Endometrial microvascular endothelial cells (primary cell): ENCODE data around the gene DOCK1. TPM values are rescaled to one million over a fixed set of nuclear protein-coding genes. Genes with fewer than 3 reads are reported as not detected.
"Not testable (repeated sequence)": the region's sequence is repeated elsewhere in the genome, so short reads cannot be mapped to it uniquely, and the experiment has no call there.

Experiments used
- in situ Hi-C: cut with HindIII; loops from 2 replicates; pipeline ENCODE4 v1.10.0; 2017; ENCODE audit warnings: low sequenced_read_pairs, low pct_unique_long_range_greater_than_20kb; ENCODE audit errors: inconsistent ontology term
- total RNA-seq: library from RNA; depleted of rRNA; stranded (reverse); fragments of >200 nt; gene quantifications from one replicate; pipeline ENCODE4 v1.2.3, GENCODE V29; 2015; ENCODE audit errors: inconsistent ontology term

DOCK1 gene
- total RNA-seq, 1 donor from 2014 or later = 38.1 TPM

DNA sequence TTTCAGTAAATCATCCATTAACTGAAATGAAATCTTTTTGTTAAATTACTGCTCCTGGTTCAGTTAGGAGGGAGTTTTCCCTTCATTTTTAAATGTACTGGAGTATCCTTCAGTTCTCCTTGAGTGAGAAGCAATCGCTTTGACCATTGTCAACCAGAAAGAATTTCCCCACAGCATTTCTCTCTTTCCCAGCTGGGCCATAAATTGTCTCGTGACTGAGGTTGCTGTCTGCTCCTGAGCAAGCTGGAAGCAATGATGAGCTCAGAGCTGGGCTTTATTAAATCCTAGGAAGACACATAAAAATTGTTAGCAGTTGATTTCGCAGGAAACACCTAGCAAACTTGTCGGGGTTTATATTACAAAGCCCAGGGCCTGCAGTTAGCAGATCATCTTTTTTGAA lies 393.2 kb downstream of the DOCK1 start:
- in situ Hi-C loops = no loop called here

DNA sequence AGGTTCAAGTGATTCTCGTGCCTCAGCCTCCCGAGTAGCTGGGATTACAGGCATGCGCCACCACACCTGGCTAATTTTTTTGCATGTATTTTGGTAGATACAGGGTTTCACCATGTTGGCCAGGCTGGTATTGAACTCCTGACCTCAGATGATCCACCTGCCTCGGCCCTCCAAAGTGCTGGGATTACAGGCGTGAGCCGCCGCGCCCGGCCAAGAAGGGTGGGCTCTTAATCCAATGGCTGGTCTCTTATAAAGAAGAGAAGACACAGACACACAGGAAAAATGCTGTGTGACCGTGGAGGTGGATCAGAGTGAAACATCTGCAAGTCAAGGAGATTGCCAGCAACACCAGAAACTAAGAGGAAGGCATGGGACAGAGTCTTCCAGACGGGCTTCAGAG lies 394.0 kb downstream of the DOCK1 start:
- in situ Hi-C loops = not testable (repeated sequence)

DNA sequence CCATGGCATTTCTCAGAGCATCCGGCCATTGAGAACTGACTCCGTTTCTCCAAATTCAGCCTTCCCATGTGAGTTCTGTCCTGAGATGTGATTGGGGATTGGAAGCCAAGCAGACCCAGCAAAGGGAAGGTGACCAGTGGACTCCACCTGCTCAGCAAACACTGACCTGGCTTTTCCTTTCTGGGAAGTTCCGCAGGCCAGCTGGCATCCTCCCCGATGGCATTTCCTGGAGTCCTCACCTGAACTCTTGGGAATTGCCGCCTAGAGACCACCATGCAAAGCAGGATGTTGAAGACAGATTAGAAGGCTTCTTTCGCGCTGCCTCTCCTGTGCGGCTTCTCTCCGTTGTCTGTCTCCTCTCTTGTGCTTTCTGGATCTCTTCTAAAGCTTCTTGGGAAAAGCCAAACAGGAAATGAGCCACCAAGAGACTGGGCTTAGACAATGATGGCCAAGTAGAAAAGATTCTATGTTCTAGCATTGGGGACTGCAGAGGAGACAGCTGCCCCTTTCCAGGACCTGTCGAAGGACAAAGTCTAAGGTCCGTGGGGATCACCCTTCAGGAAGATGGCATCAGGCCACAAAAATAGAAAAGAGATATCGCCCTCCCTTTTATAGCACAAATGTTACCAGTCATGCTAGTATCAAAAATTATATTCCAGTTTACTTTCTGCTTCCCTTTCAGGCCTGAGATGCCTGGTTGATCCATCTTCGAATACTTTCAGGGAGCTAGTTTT lies 394.9 kb downstream of the DOCK1 start:
- in situ Hi-C loops = no loop called here

DNA sequence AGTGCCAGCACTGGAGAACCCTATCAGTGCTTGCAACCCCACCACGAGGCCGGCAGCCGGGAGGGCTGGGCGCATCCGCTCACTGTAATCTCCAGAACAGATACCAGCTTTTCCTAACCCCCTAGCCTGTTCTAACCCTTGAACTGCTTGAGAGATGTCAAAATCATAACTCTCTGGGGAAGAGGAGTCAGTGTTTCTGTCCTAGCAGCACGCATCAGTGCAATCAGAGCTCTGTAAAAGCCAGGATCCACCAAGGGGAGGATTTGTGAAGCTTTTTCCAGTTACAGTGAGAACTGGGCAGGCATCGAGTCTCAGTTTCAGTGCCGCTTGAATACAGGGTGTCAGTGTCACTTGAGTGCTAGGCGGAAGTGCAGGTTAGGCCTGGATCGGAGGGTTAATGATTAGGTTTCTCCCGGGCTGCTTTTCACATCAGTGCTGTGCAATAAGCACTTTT lies 395.7 kb downstream of the DOCK1 start:
- in situ Hi-C loops = no loop called here

DNA sequence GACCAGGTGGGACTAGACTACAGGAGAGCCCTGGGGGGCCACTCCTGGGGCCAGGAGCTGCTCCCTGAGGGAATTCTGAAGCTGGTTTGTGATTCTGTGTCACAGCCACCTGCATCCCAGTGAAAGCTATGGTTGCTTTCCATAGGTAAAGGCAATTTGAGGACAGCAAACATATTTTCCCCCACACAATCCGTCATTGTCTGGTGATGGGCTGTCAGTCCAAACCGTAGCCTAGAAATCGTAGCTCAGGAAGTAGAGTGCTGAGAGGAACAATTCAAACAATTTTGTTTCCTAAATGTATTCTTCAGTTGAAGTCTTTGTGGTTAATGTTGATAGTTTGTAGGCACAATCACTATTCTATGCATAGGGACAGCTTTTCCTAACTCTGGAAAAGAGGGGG lies 397.1 kb downstream of the DOCK1 start:
- in situ Hi-C loops = no loop called here

DNA sequence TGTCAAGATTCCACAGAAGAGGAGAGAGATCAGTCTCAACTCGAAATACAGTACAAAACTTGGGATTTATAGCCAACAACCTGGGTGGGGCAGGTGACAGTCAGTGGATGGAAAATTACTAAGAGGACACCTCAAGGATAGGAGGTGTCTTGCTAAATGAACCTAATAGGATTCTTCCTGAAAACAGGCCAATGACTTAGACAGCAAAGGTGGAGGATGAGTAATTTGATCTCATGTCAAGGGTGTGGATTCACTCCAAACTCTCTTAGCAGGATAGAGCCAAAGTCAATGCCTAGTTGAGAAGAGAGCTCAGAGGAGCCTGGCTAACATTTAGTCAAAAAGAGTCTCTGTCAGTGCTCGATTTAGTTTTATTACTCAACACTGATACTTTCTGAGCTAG lies 397.9 kb downstream of the DOCK1 start:
- in situ Hi-C loops = no loop called here

DNA sequence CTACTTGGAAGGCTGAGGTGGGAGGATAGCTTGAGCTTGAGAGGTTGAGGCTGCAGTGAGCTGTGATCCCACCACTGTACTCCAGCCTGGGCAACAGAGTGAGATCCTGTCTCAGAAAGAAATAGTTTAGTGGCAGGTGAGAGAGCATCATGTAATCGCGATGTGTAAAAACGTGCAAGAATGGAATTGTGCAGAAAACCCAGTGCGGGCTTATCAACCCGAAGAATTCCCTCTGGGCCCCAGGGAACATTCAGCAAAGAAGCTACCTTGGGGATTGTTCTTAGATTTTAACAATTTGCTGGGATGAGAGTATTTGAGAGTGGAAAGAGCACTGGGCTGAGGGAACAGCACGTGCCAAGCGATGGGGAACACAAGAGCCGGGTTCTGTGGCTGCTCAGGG lies 398.5 kb downstream of the DOCK1 start:
- in situ Hi-C loops = no loop called here

DNA sequence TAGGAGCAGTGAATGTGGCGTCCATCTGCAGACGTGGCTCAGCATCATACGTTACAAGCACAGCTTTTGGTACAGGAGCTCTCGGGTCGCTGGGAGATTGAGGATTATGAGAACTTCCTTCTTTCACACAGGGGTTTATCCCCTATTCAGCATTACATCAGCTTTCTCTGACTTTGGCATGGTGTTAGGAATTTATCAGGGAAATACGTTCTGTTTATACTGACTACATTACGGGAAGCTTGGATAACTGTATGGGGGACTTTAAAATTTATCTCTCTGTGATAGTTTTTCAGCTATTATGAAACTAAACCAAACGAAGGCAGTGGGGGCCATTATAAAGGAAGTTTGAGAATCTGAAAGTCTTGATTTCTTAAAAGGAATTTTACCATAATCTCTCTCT lies 401.3 kb downstream of the DOCK1 start:
- in situ Hi-C loops = no loop called here

DNA sequence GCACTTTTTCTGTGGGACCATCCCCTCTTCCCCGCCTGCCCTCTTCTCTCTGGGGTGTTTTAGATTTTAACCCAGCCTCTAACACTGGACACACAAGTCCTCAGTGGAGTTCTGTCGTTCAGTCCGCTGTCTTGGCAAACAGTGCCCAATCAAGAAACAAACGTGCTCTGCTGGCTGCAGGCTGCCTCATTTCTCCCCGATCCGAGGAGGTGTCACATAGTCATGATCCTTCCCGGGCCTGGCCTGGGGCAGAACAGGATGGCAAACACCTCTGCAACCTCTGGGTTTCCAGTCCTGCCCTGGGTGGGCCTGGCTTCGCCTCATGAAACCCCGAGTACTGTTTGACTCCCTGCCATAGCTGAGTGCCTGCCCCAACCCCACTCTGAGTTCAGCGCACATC lies 402.1 kb downstream of the DOCK1 start:
- in situ Hi-C loops = no loop called here

DNA sequence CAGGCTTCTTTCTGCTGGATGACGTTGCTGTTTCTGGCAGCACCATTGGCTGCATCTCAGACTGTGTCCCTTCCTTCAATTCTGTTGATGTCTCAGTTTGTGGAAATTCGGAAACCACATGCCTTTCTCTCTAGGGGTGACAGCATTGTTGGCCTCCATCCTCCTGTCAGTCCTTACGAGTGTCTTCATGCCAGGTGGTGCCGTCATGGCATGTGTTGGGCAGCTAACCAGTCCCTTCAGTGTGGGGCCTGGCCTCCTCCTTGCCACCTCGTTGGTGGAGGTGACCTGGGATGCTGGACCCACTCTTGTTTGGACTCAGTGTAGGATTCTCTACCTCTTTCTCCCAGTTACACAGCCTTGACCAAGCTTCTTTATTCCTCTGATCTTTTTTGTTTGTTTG lies 402.8 kb downstream of the DOCK1 start:
- in situ Hi-C loops = no loop called here

DNA sequence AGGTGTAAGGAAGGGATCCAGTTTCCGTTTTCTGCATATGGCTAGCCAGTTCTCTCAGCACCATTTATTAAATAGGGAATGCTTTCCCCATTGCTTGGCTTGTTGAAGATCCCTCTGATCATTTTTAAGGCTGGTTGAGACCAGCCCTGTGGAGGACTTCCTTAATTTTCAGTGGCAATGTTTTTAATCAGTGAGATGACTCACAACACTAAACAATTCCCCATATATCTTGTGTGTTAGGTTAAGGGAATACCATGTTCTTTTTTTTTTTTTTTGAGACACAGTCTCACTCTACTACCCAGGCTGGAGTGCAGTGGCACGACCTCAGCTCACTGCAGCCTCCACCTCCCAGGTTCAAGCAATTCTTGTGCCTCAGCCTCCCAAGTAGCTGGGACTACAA lies 404.4 kb downstream of the DOCK1 start:
- in situ Hi-C loops = not testable (repeated sequence)

DNA sequence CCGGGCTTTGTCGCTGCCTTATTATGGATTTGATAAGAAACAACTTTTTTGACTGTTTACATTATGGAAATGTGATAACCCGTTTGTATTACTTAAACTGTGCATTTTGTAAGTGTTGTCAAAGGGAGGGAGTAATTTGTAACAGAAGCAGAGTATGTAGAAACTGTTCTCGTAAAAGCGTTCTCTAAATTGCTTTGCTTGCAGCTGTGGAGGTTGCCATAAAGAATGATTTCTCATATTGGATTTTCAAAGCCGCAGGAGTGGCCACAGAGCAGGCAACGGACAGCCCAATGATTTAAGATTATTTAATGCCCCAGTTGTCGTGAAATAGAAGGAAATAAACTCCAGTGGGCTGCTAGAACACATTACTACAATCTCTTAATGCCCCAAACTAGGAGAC lies 405.2 kb downstream of the DOCK1 start:
- in situ Hi-C loops = no loop called here

DNA sequence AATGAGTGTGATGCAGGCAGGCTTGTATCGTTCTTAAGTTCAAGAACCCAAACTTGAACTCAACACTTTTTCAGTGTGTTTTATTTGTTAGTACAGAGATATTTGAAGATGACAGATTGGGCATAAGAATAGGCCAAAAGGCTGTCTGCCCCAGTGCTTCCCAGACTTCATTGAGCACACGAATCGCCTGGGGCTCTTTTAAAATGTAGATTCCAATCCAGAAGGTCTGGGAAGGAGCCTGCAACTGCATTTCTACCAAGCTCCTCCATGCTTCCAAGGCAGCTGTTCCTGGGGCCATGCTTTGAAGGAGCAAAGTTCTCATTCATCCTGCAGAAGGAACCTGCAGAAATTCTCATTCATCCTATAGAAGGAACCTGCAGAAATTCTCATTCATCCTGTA lies 405.7 kb downstream of the DOCK1 start:
- in situ Hi-C loops = no loop called here

DNA sequence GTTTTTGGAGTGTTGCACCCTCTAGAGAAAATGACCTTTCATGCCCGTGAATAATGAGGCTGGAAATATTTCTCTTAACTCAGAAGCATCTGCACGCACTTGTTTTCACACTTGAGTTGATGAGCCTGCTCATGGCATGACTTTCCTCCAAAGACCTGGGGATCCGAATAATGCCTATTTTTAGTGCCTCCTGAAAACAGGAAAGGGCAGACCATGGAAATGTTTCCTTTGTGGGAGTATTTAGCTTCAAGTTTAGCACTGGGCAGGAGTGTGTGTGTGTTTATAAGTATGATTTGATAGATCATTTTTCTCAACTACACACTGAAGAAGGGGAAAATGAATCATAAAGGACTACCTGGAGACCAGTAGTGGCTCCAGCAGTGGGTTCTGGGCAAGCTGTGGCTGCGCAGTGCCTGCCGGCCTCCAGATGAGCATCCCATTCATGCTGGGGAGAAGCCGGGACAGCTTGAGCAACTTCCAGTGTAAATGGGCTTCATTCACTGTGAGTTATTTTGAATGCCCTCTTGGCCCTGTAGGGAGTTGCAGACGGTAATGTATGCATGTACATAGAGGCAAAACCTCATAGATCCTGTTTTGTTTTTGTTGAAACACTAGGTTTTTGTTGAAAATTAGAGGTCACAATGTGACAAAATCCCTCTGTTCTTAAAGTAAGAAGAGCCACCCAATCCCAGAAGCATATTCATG lies 408.9 kb downstream of the DOCK1 start:
- in situ Hi-C loops = no loop called here

DNA sequence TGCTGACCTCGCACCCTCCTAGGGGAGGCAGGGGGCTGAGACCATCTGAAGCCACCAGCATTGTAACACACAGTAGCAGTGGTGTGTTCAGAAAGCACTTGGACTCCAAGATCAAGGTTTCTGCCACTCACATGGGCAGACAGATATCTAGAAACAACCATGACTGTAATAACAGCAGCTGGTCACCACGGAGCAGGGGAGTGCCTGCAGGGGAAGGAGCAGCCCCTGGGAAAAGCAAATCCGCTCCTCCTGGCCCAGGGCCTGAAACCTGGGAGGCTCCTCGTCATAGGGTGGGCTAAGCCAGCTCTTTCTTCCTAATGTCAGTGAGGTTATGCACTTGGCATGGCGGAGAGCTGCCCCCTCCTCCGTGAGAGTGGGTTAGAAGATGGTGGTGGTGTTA lies 409.6 kb downstream of the DOCK1 start:
- in situ Hi-C loops = no loop called here

DNA sequence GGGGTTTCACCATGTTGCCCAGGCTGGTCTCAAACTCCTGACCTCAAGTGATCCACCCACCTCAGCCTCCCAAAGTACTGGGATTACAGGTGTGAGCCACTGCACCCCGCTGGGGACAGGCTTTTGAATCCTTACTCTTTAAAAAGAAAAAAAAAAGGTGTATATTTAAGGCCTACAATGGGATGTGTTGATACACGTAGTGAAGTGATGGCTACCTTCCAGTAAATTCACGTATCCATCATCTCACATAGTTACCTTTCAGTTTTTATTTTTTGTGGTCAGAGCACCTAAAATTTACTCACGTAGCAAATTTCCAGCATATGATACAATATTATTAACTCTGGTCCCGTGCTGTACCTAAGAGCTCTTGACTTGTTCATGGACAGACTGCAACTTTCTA lies 410.7 kb downstream of the DOCK1 start:
- in situ Hi-C loops = no loop called here

DNA sequence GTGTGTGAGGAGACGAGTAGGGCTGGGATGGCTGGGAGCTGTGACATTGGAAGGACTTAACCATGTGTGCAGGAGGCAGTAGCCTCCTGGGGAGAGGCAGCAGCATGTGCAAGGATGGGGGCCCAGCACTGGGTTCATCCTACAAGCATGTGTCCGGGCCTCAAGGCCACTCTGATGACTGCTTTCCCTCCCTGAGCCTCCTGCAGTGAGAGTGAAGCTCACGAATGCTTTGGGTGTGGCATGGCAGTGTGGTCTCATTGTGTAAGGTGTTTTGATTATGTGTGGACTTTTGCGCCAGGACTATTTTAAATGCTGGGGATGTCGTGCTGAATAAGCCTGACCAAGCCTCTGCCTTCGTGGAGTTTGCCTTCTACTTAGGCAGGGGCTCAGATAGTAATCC lies 413.2 kb downstream of the DOCK1 start:
- in situ Hi-C loops = no loop called here

DNA sequence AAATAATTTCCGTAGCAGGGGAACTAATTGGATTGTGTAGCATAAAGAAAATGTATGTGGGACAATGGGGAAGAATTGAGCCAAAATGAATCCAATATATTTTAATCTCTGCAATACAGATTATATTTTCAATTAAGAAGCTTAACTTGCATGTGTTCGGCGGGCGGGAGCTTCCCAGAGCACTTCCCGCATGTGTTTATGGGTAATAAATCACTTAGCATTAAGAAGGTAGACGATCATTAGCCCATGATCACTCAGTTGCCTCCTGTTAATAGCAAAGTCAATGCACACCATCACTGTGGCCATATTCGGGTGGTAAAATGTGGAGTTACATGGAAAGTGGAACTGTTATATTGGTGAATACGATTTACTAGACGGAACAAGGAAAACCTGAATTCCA lies 414.0 kb downstream of the DOCK1 start:
- in situ Hi-C loops = no loop called here

DNA sequence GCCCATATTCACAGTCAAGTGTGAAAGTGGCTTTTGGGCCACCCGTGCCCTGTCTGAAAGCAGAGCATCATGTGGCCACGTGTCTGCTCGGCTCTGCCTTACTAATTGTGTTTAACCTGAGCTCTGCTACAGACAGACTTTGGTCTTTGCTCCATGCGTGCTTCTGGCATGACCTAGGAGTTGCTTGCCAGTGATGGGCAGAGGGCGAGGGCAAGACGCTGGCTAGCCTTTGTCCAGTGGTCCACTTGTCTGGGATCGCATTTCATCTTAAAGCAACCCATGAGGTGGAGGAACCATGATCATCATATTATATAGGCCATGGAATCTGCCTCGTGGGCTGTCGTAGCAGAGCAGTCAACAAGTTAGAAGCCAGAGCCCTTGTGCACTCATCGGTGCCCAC lies 414.5 kb downstream of the DOCK1 start:
- in situ Hi-C loops = no loop called here

DNA sequence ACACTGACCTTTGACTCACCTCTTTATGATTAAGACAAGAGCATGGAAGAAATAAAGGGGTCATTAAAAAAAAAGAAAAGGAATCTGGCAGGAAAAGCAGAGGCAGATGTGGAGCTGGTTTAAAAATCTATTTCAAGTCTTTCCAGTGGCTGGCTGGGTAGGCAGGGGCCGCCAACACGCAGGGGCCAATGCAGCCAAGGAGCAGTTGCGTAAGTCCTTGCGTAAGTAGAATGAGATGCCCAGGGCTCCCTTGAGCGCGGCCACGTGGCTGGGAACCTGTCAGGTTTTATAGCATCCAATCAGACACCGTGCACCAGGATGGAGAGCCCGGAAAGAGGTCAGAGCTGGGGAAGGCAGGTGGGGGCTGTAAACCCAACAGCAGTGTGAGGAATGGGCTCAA lies 414.9 kb downstream of the DOCK1 start:
- in situ Hi-C loops = no loop called here

DNA sequence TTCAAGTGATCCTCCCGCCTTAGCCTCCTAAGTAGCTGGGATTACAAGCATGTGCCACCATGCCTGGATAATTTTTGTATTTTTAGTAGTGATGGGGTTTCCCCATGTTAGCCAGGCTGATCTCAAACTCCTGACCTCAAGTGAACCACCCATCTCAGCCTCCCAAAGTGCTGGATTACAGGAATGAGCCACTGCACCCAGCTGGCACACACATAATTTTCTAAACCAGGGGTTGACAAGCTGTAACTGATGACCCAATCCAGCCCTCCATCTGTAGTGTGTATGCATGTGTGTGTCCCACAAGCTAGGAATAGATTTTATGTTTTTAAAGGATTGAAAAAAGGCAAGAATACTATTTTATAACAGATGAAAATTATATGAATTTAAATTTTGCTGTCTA lies 417.1 kb downstream of the DOCK1 start:
- in situ Hi-C loops = no loop called here
